GM06990 (cell line): ENCODE data around the gene RIOK2.
A peak's percentile ranks its signal among the peaks of the same experiment; 100 is the strongest.
"Not testable (repeated sequence)": the region's sequence is repeated elsewhere in the genome, so short reads cannot be mapped to it uniquely, and the experiment has no call there.

Source experiments
- DNase-seq: peaks from one replicate; pipeline ENCODE4 v3.0.0-alpha.2; 2011; ENCODE audit not compliant: insufficient read length; ENCODE audit errors: extremely low read depth
- H3K27me3 ChIP-seq: replicated peaks from 2 replicates; pipeline ENCODE4 v1.6.0; 2011; ENCODE audit warnings: low read length; ENCODE audit not compliant: control insufficient read depth, insufficient read depth
- H3K36me3 ChIP-seq: 2 replicates; pipeline ENCODE4 v1.5.1; 2011; ENCODE audit warnings: low read length; ENCODE audit not compliant: control insufficient read depth, insufficient read depth
- H3K4me3 ChIP-seq: replicated peaks from 2 replicates; pipeline ENCODE4 v1.5.1; 2011; ENCODE audit warnings: low read depth, mild to moderate bottlenecking, control low read depth, low read length
- TF ChIP-seq, protein P1 (sequence below): IDR thresholded peaks from 2 replicates; pipeline ENCODE4 v1.5.1; 2011; ENCODE audit warnings: low read length, control low read depth, mild to moderate bottlenecking, inconsistent platforms; ENCODE audit not compliant: insufficient read depth, poor library complexity, severe bottlenecking

The RIOK2 gene

DNA sequence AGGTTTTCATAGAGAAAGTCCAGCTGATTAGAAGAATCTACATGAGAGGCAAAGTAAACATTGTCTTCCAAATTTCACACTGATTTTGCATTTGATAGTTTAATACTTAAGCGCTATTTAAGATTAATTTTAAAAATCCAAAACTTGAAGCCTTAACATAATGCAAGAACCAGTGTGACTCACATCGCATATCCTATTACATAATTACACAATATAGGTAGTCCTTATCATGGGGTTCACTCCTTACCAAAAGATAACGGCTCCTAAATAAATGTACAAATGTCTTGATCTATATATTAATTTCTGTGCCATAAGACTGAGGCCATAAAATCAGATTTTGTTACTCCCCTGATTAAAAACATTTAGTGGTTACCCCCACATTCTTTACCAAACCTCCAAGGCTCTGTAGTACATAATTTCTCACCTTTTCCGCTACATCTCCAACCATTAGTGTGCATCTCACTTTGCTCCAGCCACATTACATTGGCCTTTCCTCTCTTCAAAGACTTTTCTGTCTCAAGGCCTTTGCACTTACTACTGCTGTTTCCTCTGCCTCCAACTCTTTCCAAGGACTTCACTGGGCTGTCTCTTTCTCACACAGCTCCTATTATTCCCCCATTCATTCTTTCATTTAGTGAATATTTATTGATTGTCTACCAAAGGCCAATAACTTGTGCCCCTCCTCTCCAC, 1.0 kb downstream of the RIOK2 start:
- no peak for DNase-seq
- peaks cover 5% of the 10 kb centered on the region for H3K36me3 ChIP-seq
- H3K4me3 ChIP-seq = peak overlapping the region; percentile 90
- TF ChIP-seq, protein P1, sequence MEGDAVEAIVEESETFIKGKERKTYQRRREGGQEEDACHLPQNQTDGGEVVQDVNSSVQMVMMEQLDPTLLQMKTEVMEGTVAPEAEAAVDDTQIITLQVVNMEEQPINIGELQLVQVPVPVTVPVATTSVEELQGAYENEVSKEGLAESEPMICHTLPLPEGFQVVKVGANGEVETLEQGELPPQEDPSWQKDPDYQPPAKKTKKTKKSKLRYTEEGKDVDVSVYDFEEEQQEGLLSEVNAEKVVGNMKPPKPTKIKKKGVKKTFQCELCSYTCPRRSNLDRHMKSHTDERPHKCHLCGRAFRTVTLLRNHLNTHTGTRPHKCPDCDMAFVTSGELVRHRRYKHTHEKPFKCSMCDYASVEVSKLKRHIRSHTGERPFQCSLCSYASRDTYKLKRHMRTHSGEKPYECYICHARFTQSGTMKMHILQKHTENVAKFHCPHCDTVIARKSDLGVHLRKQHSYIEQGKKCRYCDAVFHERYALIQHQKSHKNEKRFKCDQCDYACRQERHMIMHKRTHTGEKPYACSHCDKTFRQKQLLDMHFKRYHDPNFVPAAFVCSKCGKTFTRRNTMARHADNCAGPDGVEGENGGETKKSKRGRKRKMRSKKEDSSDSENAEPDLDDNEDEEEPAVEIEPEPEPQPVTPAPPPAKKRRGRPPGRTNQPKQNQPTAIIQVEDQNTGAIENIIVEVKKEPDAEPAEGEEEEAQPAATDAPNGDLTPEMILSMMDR = no peak
- no peaks in the 10 kb centered on the region for H3K27me3 ChIP-seq

DNA sequence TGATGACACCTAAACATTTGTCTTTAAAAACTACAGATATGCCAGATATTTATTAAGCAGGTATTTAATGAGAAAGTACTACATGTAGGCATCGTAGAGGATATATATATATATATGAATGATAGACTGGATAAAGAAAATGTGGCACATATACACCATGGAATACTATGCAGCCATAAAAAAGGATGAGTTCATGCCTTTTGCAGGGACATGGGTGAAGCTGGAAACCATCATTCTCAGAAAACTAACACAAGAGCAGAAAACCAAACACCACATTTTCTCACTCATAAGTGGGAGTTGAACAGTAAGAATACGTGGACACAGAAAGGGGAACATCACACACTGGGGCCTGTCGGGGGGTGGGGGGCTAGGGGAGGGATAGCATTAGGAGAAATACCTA, 3.6 kb downstream of the RIOK2 start:
- H3K4me3 ChIP-seq, H3K36me3 ChIP-seq, H3K27me3 ChIP-seq, DNase-seq: not testable (repeated sequence)

GRCh38 chr5:97172227-97172626, 10.8 kb downstream of the RIOK2 start:
- Histone ChIP-seq H3K4me3 (no peak overlapping the region), H3K27me3 (no peaks in the 10 kb centered on the region), H3K36me3 (peaks cover 6% of the 10 kb centered on the region)
- TF ChIP-seq, protein P1 = no peak
- DNase-seq = no peak

- TF ChIP-seq, protein P1 = no peak
Measured at GRCh38 chr5:97171703-97172102, 11.3 kb downstream of the RIOK2 start.

DNA sequence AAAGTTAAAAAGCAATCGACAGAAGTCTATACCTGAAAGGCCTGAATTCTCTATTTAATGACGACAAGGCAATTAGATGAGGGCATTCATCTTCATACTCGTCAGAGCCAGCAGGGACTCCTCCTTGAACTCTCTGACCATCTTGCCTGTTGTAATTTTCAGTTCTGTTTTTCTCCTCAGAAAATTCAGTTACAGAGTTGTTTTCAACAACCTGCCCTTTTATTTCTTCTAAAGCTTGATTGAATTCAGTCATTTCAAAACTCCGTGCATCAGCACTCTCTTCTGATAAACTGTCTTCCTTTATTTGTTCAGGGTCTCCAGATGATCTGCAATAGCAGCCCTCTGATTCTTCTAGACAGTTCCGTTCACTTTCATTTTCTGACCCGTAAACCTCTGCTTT, 15.6 kb downstream of the RIOK2 start:
- peak overlapping the region; percentile 7; the same call in 1 of the 2 replicates for H3K4me3 ChIP-seq
- TF ChIP-seq, protein P1 = no peak
- no peaks in the 10 kb centered on the region for H3K27me3 ChIP-seq
- H3K36me3 ChIP-seq = peaks cover 6% of the 10 kb centered on the region
- DNase-seq = peak; percentile 74

More at GRCh38 chr5:97171703-97172102, 11.3 kb downstream of the RIOK2 start:
- H3K4me3 ChIP-seq = no peak overlapping the region
- DNase-seq = no peak
- no peaks in the 10 kb centered on the region for H3K27me3 ChIP-seq
- peaks cover 6% of the 10 kb centered on the region for H3K36me3 ChIP-seq

- Histone ChIP-seq H3K4me3 (no peak overlapping the region), H3K36me3 (peaks cover 5% of the 10 kb centered on the region), H3K27me3 (no peaks in the 10 kb centered on the region)
- no peak for DNase-seq
- TF ChIP-seq, protein P1 = no peak
Measured at GRCh38 chr5:97165726-97166125, 17.3 kb downstream of the RIOK2 start.
